ENCODE data around the gene PAPPA2. TPM values are rescaled to one million over a fixed set of nuclear protein-coding genes. Genes with fewer than 3 reads are reported as not detected.

PAPPA2 gene
- total RNA-seq, 1 donor from 2014 or later, result 3.1 TPM

DNA sequence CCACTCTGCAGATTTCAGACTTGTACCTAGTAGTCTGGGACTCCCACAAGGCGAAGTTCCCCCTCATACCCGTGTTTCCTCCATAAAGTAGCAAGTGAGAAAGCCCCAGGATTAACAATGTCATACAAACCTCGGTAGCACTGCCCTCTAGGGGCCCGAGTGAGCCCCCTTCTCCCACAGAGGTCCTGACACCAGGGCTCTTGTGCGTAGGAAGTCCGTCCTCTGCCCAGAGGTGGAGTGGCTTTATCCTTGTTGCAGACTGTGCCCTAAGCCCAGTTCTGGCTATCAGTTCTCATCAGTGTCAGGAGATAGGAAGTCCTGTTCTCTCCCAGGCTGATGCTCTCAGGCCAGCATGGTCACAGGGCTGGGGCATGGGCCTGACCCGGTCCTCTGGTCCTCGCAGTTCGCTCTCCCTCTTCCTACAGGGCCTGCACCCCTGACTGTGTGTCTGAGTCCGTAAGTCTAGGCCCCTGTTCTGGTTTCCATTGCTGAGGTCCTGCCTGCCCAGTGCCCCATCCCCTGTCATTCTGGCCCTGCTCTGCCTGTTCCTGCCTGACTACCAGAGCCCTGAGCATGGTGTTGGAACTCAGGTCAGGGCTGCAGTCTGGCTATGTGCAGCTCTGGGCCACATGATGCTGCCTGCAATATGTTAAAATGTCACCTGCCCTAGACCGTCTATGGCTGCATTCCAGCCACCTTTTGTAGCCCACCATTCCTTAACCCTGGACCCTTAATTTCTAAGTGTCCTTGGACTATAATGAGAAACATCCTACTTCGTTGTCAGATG lies 416.0 kb downstream of the PAPPA2 start:
- Histone ChIP-seq H3K4me1 (ENCODE audit: control insufficient read depth in 3 of 3, insufficient read depth in 3 of 3, low read length in 3 of 3) (peaks cover 0 to 4% (median 0%) of the 10 kb centered on the region in 3 donors), H3K9ac (ENCODE audit: low read depth in 1 of 3, low read length in 3 of 3) (no peak overlapping the region), H3K27ac (ENCODE audit: low read depth, low read length) (no peak overlapping the region), H3K27me3 (ENCODE audit: control insufficient read depth in 3 of 3, insufficient read depth in 3 of 3, low read length in 3 of 3) (no peaks in the 10 kb centered on the region), H3K4me3 (ENCODE audit: low read length in 3 of 3) (no peak overlapping the region), H3K9me3 (ENCODE audit: control insufficient read depth in 3 of 3, low read length in 3 of 3) (no peaks in the 10 kb centered on the region), H3K36me3 (ENCODE audit: control insufficient read depth in 3 of 3, insufficient read depth in 3 of 3, low read length in 3 of 3) (no peaks in the 10 kb centered on the region)

DNA sequence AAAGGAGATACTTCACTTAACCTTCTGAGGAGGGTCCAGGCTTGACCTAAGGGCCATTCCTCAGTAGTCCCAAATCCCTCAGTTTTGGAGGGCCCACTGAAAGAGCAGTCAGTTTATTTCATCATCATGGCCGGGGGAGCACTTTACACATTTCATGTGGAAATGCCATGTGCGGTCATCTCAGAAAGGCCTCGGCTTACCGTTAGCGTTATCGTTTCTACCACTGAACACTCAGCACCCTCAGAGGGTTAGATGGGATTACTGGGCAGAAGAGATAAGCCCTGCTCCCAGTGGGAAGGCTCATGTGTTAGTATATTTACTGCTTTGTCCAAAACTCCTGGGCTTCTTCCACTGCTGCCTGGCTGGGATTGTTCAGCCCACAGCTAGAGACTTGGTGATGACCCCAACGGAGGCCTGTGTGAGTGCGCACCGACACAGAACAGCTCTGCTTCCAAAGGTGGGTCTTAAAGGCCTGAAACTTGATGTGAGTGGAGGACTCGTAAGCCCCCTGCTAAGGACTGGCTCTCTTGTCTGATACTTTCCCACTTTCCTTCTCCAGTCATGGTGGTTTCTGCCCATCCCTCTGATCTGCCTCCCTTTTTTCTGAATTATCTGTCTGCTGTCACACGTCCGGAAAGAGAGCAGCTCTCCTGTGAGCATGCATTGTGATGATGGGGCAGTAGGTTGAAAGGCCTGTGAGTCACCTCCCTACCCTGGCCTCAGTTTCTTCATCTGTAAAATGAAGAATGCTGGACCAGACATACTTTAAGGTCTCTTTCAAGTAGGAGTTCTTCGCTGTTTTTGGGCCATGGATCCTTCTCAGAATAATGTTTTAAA lies 417.0 kb downstream of the PAPPA2 start:
- Histone ChIP-seq H3K4me1 (ENCODE audit: control insufficient read depth in 3 of 3, insufficient read depth in 3 of 3, low read length in 3 of 3) (peaks cover 0 to 4% (median 0%) of the 10 kb centered on the region in 3 donors), H3K4me3 (ENCODE audit: low read length in 3 of 3) (no peak overlapping the region), H3K36me3 (ENCODE audit: control insufficient read depth in 3 of 3, insufficient read depth in 3 of 3, low read length in 3 of 3) (no peaks in the 10 kb centered on the region)

DNA sequence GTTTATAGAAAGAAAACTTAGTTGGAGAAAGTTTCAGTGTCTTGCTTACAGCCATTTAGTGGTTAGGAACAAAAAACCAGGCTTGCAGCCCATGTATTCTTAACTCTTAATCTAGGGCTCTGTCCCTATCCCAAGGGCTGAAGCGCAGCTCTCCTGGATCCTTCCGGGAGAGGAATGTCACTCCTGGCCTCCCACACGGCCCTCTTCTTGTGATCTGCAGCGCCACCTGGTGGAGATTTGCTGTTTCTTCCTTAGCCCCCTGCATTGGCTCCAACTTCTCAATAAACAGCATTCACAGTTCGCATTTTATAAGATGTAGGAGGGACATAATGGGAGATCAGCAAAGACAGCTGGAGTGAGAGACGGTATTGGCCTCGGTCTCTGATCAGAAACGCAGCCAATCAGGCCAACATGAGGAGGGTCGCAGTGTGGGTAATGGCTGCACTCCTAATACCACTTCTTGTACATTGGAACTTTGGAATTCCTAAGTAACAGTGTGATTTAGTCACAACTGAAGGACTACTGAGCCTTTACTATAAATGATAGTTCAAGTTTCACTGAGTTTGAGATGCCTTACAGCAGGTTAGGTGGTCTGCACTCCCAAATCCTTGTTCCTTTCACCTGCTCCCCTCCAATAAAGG lies 418.1 kb downstream of the PAPPA2 start:
- Histone ChIP-seq H3K27ac (ENCODE audit: low read depth, low read length) (no peak overlapping the region), H3K4me3 (ENCODE audit: low read length in 3 of 3) (no peak overlapping the region), H3K9me3 (ENCODE audit: control insufficient read depth in 3 of 3, low read length in 3 of 3) (no peaks in the 10 kb centered on the region), H3K9ac (ENCODE audit: low read depth in 1 of 3, low read length in 3 of 3) (no peak overlapping the region), H3K27me3 (ENCODE audit: control insufficient read depth in 3 of 3, insufficient read depth in 3 of 3, low read length in 3 of 3) (no peaks in the 10 kb centered on the region), H3K36me3 (ENCODE audit: control insufficient read depth in 3 of 3, insufficient read depth in 3 of 3, low read length in 3 of 3) (no peaks in the 10 kb centered on the region), H3K4me1 (ENCODE audit: control insufficient read depth in 3 of 3, insufficient read depth in 3 of 3, low read length in 3 of 3) (peaks cover 0 to 4% (median 0%) of the 10 kb centered on the region in 3 donors)

More for the DNA sequence above, 417.0 kb downstream of the PAPPA2 start:
- Histone ChIP-seq H3K9me3 (ENCODE audit: control insufficient read depth in 3 of 3, low read length in 3 of 3) (no peaks in the 10 kb centered on the region), H3K9ac (ENCODE audit: low read depth in 1 of 3, low read length in 3 of 3) (no peak overlapping the region), H3K27me3 (ENCODE audit: control insufficient read depth in 3 of 3, insufficient read depth in 3 of 3, low read length in 3 of 3) (no peaks in the 10 kb centered on the region), H3K27ac (ENCODE audit: low read depth, low read length) (no peak overlapping the region)

DNA sequence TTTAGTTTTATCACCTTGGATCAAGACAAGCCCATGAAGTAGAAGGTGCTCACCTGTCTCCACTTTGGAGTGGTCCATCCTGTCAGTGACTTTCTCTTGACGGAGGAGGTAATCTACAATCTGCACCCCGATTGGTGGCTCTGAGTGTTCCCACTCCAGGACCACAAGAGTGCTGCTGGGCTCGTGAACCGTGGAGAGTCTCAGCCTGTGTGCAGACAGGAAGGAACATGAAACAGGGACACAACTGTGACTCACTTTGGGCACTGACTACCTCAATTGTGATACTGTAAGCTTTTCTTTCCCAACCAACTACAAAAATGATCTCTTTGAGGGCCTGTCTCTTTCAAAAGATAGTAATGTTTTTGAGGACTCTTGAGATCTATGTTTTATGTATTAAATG lies 421.3 kb downstream of the PAPPA2 start:
- H3K27me3 ChIP-seq (ENCODE audit: control insufficient read depth in 3 of 3, insufficient read depth in 3 of 3, low read length in 3 of 3), result no peaks in the 10 kb centered on the region

DNA sequence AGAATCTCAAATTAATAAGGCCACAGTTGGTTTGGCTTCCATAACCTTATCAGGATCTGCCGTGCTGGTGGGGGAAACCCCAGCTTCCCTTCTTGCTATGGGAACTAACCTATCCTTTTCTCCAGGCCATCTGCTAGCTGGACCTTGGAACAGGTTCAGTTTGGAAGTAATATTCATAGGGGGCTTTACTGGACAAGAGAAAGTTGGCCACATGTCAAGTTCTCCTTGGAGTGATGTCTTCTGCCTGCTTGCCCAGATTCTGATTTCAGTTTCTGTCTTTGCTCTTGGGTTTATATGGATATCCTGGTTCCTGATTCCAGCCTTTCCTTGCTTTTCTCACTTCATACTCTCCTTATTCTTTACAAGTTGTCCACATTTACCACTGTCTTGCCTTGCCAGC lies 421.9 kb downstream of the PAPPA2 start:
- Histone ChIP-seq H3K27ac (ENCODE audit: low read depth, low read length) (no peak overlapping the region), H3K9me3 (ENCODE audit: control insufficient read depth in 3 of 3, low read length in 3 of 3) (no peaks in the 10 kb centered on the region), H3K36me3 (ENCODE audit: control insufficient read depth in 3 of 3, insufficient read depth in 3 of 3, low read length in 3 of 3) (no peaks in the 10 kb centered on the region), H3K9ac (ENCODE audit: low read depth in 1 of 3, low read length in 3 of 3) (no peak overlapping the region), H3K4me1 (ENCODE audit: control insufficient read depth in 3 of 3, insufficient read depth in 3 of 3, low read length in 3 of 3) (peaks cover 0 to 4% (median 0%) of the 10 kb centered on the region in 3 donors), H3K4me3 (ENCODE audit: low read length in 3 of 3) (no peak overlapping the region), H3K27me3 (ENCODE audit: control insufficient read depth in 3 of 3, insufficient read depth in 3 of 3, low read length in 3 of 3) (no peaks in the 10 kb centered on the region)

More for the DNA sequence above, 421.3 kb downstream of the PAPPA2 start:
- H3K4me3 ChIP-seq (ENCODE audit: low read length in 3 of 3), result no peak overlapping the region
- no peak overlapping the region for H3K9ac ChIP-seq (ENCODE audit: low read depth in 1 of 3, low read length in 3 of 3)
- H3K27ac ChIP-seq (ENCODE audit: low read depth, low read length), result no peak overlapping the region
- peaks cover 0 to 4% (median 0%) of the 10 kb centered on the region in 3 donors for H3K4me1 ChIP-seq (ENCODE audit: control insufficient read depth in 3 of 3, insufficient read depth in 3 of 3, low read length in 3 of 3)
- H3K36me3 ChIP-seq (ENCODE audit: control insufficient read depth in 3 of 3, insufficient read depth in 3 of 3, low read length in 3 of 3), result no peaks in the 10 kb centered on the region
- no peaks in the 10 kb centered on the region for H3K9me3 ChIP-seq (ENCODE audit: control insufficient read depth in 3 of 3, low read length in 3 of 3)

DNA sequence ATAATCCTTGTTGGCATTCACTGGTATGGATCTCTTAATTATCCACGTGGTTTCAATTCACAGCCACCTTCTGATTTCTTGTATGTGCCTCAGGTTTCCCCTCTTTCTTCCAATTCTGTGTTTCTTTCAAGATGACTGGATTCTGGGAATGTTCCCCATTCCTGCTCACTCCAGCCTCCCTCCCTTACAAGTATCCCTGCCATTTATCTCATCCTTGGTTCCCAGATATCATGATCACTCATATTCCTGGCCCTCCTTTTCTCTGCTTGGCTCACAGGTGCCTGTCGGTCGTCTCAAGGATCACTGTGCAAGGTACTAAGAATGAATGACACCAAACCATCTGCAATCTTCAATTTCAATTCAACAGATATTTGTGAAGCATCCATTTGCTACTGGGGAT lies 422.4 kb downstream of the PAPPA2 start:
- Histone ChIP-seq H3K4me1 (ENCODE audit: control insufficient read depth in 3 of 3, insufficient read depth in 3 of 3, low read length in 3 of 3) (peaks cover 0 to 4% (median 0%) of the 10 kb centered on the region in 3 donors), H3K36me3 (ENCODE audit: control insufficient read depth in 3 of 3, insufficient read depth in 3 of 3, low read length in 3 of 3) (no peaks in the 10 kb centered on the region), H3K9ac (ENCODE audit: low read depth in 1 of 3, low read length in 3 of 3) (no peak overlapping the region), H3K4me3 (ENCODE audit: low read length in 3 of 3) (no peak overlapping the region), H3K27ac (ENCODE audit: low read depth, low read length) (no peak overlapping the region), H3K9me3 (ENCODE audit: control insufficient read depth in 3 of 3, low read length in 3 of 3) (no peaks in the 10 kb centered on the region), H3K27me3 (ENCODE audit: control insufficient read depth in 3 of 3, insufficient read depth in 3 of 3, low read length in 3 of 3) (no peaks in the 10 kb centered on the region)

DNA sequence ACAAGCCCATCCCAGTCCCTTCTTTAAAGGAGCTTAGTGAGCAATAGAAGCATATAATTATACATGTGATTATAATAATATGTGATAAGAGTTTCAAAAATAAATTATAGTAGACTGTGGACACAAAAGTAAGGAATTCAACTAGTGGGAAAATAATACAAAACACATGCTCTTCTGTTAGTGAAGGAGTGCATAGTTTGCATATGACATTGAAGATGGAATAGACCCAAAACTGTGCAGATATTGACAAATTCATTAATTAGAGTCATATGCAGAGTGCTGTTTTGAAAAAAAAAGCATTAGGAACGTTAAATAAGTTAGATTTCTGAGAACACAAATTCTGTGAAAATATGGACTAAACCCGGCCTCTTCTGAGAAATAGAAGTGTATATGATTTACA lies 422.8 kb downstream of the PAPPA2 start:
- Histone ChIP-seq H3K4me3 (ENCODE audit: low read length in 3 of 3) (no peak overlapping the region), H3K4me1 (ENCODE audit: control insufficient read depth in 3 of 3, insufficient read depth in 3 of 3, low read length in 3 of 3) (peaks cover 0 to 2% (median 0%) of the 10 kb centered on the region in 3 donors), H3K9ac (ENCODE audit: low read depth in 1 of 3, low read length in 3 of 3) (no peak overlapping the region), H3K9me3 (ENCODE audit: control insufficient read depth in 3 of 3, low read length in 3 of 3) (no peaks in the 10 kb centered on the region), H3K36me3 (ENCODE audit: control insufficient read depth in 3 of 3, insufficient read depth in 3 of 3, low read length in 3 of 3) (no peaks in the 10 kb centered on the region), H3K27me3 (ENCODE audit: control insufficient read depth in 3 of 3, insufficient read depth in 3 of 3, low read length in 3 of 3) (no peaks in the 10 kb centered on the region), H3K27ac (ENCODE audit: low read depth, low read length) (no peak overlapping the region)

DNA sequence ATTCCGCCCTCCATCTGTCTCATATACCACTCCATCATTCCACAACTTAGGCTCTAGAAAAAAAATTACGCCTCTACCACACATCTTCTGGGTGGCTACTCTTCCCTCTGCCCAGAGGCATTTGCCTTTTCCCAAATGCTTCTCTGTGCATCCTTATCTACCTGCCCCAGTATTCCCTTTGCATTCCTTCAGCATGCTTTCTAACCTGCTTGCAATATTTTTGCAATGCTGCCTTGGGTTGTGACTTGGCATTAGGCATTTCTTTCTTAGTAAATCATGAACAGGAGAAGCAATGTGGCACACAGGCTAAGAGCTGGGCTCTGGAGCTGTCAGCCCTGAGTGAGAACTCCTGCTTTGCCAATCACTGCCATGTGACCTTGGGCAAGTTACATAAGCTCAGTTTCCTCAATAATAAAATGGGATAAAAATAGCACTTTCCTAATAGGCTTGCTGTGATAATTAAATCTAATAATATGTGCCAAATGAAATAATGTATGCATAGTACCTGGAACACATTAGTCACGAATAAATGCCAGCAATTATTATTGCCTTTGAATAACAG lies 425.6 kb downstream of the PAPPA2 start:
- Histone ChIP-seq H3K4me1 (ENCODE audit: control insufficient read depth in 3 of 3, insufficient read depth in 3 of 3, low read length in 3 of 3) (no peaks in the 10 kb centered on the region), H3K27ac (ENCODE audit: low read depth, low read length) (no peak overlapping the region), H3K9ac (ENCODE audit: low read depth in 1 of 3, low read length in 3 of 3) (no peak overlapping the region), H3K27me3 (ENCODE audit: control insufficient read depth in 3 of 3, insufficient read depth in 3 of 3, low read length in 3 of 3) (peaks cover 0 to 4% (median 2%) of the 10 kb centered on the region in 3 donors), H3K9me3 (ENCODE audit: control insufficient read depth in 3 of 3, low read length in 3 of 3) (no peaks in the 10 kb centered on the region), H3K4me3 (ENCODE audit: low read length in 3 of 3) (no peak overlapping the region), H3K36me3 (ENCODE audit: control insufficient read depth in 3 of 3, insufficient read depth in 3 of 3, low read length in 3 of 3) (no peaks in the 10 kb centered on the region)

DNA sequence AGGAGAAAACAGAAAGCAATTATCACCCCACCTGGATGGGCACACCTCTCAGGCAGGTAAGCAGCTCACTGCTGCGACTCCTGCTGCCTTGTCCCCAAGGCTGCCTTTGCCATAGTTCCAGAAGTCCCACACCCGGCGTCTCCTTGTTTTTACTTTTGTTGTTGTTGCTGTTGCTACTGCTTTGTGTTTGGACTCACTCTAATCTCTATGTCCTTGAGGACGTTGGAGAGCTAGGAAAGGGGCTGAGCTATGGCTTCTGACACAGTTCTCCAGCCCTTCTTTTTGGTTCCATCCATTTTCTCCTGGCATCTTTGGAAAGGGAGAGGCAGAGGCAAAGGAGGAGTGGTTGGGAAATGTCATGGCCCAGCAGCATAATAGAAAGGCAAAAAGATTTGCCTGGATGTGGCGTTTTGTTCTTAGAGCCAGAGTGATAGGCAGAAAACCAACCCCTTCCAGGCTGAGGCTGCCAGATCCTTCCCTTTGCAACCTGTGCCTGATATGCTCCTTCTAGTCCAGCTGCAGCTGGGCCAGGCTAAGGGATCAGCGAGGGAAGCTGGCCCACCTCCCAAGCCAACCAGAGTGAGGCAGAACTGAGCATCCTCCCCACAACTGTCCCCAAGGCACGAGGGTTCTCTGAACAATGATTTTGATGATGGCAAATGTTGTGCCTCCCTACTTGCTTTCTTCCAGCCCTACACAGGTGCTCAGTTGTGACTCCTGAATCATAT lies 430.8 kb downstream of the PAPPA2 start:
- Histone ChIP-seq H3K36me3 (ENCODE audit: control insufficient read depth in 3 of 3, insufficient read depth in 3 of 3, low read length in 3 of 3) (no peaks in the 10 kb centered on the region), H3K27me3 (ENCODE audit: control insufficient read depth in 3 of 3, insufficient read depth in 3 of 3, low read length in 3 of 3) (peaks cover 4 to 12% (median 12%) of the 10 kb centered on the region in 3 donors), H3K4me3 (ENCODE audit: low read length in 3 of 3) (no peak overlapping the region), H3K4me1 (ENCODE audit: control insufficient read depth in 3 of 3, insufficient read depth in 3 of 3, low read length in 3 of 3) (peaks cover 0 to 4% (median 2%) of the 10 kb centered on the region in 3 donors), H3K27ac (ENCODE audit: low read depth, low read length) (no peak overlapping the region), H3K9me3 (ENCODE audit: control insufficient read depth in 3 of 3, low read length in 3 of 3) (no peaks in the 10 kb centered on the region), H3K9ac (ENCODE audit: low read depth in 1 of 3, low read length in 3 of 3) (no peak overlapping the region)
